HG03196 (cell line): ENCODE data around the gene SLC27A2.

Experiments used
- ATAC-seq: cut with Tn5 transposase; IDR thresholded peaks from one replicate; pipeline ENCODE4 v1.9.1; 2021; ENCODE audit not compliant: unreplicated experiment

The SLC27A2 gene

DNA sequence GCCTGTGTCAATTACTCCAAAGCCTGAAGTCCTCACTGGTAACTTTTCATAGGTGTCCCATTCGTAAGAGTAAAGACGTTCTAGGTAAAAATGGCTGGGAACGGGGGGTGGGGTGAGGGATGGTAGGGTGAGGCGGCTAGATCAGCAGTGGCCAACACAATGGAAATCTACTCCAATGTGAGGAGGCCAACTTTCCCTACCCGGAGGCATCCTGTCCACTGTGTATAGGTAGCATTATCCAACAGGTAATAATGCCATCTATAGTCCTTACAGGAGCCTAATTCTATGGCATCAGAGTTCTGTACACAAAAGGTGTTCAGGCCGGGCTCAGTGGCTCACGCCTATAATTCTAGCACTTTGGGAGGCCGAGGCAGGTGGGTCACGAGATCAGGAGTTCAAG lies 54.4 kb downstream of the SLC27A2 start:
- ATAC-seq = no peak

DNA sequence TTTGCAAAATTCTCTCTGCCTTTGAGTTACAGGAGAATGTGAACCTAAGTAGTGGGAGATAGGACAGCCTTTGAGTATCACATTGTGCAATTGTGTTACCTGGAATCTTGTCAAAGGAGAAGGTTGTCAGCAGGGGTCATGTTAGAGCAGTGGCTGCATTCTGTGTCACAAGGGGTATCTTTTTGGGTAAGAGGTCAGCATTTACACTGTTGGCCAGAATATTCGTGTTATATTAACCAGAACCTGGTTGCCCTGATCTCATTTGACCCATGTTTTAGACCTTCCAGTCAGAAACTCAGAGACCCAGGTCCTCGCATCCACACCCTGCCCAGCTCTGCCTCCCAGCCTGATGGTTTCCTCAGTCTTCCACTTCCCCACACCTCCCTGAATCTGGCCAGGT lies 56.3 kb downstream of the SLC27A2 start:
- ATAC-seq = no peak

GRCh38 chr15:50241684-50242450 lies 59.9 kb downstream of the SLC27A2 start:
- no peak for ATAC-seq

DNA sequence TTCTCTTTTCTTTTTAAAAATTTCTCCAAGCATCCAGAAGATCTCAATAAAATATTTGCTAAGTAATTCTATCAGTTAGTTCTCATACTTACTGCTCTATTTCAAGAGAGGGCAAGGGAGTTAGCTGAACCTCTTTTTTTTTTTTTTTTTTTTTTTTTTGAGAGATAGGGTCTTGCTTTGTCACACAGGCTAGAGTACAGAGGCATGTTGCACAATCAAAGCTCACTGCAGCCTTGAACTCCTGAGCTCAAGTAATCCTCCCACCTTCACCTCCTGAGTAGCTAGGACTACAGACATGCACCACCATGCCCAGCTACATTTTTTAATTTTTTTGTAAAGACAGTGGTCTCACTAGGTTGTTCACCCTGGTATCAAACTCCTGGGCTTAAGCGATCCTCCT lies 62.2 kb downstream of the SLC27A2 start:
- no peak for ATAC-seq

DNA sequence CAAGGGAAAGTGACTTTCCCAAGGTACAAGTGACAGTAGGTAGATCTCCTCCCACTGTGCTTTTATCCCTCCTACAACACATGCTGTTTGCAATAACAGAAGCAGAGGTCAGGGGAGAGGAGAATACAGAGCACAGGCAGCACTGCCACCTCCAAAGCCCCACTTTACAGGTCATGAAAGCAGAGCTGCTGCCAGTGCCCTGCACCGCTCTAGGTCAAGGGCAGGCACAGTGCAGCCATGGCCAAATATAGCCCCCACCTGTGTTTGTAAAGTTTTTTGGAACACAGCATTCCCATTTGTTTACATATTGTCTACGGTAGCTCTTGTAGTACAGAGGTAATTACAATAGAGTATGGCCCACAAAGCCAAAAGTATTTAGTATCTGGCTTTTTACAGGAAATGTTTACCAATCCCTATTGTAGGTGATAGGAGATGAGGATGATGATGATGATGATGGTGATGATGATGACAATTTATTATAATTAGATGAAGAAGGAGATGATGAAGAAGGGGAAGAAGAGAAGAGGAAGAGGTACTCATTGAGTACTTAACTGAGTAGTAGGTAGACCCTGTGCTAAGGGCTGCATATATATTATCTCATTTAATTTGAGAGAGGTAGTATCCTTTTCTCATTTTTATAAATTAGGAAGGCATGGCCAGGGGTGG lies 63.1 kb downstream of the SLC27A2 start:
- ATAC-seq = no peak

DNA sequence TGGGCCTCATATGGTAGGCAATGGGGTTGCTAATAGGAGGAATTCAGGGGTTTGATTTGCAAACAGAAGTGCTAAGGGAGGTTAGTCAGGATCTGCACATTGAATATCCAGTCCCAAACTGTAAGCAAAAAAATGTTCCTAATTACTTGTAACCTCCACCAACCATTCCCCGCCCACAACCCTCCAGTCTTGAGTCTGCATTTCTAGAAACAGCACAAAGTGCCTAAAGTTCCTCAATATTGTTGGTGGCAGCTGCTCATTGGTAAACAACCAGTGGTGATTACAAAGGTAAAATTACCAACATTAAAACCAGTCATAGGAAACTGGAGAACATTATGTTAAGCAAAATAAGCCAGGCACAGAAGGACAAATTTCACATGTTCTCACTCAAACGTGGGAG lies 64.6 kb downstream of the SLC27A2 start:
- ATAC-seq = no peak

DNA sequence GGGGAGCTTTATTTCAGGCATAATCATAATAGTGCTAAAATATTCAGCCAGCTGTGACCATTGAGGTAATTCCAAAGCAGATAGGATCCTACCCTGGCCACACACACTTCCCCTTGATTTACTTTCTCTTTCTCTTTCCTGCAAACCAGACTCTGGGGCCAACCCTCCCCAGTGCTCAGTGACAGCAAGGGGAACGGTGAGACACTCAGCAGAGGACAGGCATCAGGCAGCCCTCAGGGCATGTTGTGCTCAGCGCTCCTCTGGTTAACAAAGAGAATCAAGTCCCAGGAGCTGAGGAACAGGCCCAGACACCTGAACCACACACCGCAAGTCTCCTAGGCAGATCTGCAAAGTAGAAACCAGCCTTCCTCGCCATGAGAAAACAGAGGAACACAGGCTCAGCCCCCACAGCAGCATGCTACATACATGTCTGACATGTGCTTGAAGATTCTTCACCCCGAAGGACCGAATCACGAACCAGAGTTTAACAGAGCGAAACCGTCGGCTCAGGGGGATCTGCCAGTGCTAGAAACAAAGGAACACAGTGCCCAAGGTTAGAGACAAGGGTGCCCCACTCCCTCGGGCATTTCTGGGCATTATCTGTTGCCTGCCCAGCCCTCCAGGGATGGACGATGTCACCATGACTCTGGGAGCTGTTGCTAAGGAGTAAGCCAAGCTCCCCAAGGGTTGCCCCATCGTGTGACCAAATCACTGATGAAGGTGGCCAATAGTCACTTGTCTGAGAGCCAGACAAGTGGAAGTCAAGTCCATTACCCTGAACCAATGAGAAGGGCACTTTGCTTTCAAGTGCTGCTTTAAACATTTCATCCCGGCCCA lies 66.0 kb downstream of the SLC27A2 start:
- peak; percentile 88 for ATAC-seq

- ATAC-seq = no peak
Observed at GRCh38 chr15:50248994-50249582, 67.1 kb downstream of the SLC27A2 start.

- ATAC-seq = no peak
Observed at GRCh38 chr15:50249704-50250103, 67.7 kb downstream of the SLC27A2 start.

DNA sequence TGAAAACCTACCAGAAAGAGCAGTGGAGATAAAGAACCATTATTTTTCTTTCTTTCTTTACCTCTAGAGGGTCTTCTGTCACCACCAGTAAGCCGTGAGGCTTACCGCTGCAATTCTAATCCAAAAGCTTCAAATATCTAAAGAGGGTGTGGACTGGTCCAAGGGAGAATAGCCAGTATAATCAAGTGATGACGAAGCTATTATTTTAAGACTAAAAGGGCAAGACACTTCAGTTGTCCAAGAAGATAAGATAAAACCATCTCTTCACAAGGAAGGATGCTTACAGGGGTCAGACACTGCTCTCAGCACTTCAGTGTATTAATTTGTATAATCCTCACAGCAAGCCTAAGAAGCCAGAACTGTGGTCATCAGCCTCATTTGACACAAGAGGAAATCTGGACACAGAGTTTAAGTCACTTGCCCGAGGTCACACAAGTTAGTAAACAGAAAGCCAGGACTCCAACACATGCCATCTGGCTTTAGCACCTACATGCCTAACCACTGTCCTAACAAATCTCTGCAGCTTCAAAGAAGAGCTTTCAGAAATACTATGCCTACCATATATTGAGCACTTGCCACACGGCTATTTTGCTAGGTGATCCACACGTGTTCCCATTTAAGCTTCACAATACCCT lies 68.9 kb downstream of the SLC27A2 start:
- ATAC-seq = no peak

DNA sequence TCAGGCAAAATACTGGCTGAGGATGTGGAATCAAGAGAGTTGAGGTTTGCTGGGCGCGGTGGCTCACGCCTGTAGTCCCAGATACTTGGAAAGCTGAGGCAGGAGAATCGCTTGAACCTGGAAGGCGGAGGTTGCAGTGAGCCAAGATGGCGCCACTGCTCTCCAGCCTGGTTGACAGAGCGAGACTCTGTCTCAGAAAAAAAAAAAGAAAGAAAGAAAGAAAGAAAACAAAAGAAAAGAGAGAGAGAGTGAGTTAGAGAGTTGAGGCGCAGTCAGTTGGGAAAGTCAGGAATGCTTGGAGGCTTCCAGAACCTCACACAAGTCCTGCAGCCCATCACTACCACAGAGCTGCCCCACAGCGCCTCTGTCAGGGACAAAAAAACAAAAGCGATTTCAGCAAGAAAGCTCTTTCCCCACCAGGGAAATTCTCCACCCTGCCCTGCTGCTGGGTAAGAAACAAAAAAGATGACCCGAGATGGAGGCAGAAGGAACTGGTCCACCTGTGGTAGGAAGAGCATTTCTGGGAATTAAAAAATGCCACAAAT lies 69.7 kb downstream of the SLC27A2 start:
- ATAC-seq = no peak

GRCh38 chr15:50252556-50252955 lies 70.6 kb downstream of the SLC27A2 start:
- ATAC-seq = no peak

GRCh38 chr15:50256188-50257041 lies 74.4 kb downstream of the SLC27A2 start:
- no peak for ATAC-seq

DNA sequence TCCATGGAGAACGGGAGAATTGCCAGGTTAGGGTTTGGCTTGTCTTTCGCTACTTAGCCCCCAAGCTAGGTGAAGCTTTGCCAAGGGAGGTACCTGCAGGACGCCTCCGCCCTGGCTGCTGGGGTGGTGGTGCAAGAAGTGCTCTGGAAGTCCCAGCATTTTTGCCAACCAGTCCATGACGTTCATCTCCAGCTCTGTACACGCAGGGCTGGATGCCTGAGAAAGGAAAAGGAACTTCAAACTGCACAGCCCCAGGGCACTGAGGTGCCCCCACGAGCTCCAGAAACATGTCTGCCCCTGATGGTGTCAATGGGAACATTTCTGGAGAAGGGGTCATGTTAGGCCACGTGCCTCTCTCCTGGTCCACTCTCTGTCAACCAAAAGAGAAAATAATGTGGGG lies 75.3 kb downstream of the SLC27A2 start:
- ATAC-seq = no peak

DNA sequence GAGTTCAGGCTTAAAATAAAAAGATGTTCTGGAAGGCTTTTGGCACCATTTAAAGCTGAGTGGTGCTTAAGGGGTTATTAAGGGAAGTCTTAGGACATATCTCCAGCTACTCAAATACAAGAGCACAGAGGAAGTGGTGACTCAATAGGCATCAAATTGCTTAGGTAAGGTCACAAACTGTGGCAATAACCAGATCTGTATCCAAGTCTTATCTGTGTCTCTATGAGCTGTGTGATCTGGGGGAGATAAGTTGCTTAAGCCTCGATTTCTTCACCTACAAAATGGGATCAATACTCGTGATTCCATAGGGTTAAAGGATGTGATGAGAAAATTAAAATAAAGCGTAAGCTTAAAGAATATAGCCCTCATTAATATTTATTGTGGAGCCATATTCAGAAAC lies 75.9 kb downstream of the SLC27A2 start:
- ATAC-seq = no peak

- ATAC-seq = no peak
Observed at GRCh38 chr15:50259276-50259675, 77.3 kb downstream of the SLC27A2 start.

DNA sequence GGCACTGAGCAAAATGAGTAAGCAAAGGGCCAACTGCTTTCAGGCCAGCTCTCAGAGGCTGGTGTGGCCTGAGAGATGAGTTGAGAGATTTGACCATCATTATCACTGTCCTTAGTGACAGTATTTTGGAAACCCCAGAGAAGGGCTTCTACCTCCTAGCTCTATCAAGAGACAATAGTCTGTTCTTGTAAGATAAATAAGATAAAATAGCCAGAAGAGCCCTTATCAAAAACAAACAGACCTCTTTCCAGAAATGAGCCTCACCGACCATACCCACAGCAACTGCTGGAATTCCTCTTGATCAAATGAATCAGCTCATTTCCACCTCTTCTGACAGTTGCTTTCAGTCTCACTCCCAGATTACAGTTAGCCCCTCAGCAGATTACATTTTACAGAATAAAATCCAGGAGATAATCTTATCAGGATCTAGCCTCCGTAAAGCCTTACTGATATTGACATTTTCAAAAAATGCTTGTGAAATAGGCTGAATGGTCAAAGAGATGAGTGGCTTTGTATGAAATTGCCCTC lies 79.0 kb downstream of the SLC27A2 start:
- ATAC-seq = no peak

DNA sequence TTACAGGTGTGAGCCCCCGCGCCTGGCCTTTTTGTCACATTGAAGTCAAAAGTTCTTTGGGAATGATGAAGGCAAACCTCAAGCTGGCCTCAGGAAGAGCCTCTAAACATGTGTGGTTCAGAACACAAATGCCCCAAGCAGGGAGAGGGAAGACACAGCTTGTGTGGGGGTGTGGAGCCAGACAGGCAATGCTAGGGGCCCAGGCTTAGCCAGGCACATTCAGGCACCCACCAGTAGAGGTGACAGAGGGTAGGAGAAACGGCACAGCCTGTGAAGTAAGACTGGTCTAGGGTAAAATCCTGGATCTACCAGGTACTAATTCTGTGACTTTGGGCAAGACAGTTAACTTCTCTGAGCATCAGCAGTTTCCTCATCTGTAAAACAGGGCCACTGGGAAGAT lies 80.0 kb downstream of the SLC27A2 start:
- no peak for ATAC-seq

DNA sequence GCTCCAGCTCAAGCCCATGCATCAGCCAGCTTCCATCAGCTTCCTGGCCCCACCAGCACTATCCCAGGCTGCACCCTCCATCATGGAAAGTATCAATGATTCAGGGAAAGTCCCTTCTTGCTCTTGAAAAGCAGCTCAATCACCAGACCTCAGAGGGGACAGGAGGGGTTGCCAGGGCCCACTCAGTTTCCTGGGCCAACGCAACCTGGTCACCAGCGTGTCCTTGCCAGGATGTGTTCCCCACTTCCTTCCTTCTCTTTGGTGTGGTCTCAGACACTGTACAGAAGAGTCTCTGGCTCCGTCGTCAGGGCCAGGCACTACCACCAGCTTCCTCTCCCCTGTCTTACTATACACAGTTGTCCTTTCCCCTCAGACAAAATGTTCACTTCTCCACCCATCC lies 80.5 kb downstream of the SLC27A2 start:
- ATAC-seq = no peak

- ATAC-seq = no peak
Observed at GRCh38 chr15:50265620-50266019, 83.6 kb downstream of the SLC27A2 start, which contains the start of gene HDC. Gene HDC (minus strand): TSS chr15:50265726. CDS start chr15:50265623, 103 bp downstream.
